ENCODE data around the gene TMEM106A.
A peak's percentile ranks its signal among the peaks of the same experiment; 100 is the strongest.

DNA sequence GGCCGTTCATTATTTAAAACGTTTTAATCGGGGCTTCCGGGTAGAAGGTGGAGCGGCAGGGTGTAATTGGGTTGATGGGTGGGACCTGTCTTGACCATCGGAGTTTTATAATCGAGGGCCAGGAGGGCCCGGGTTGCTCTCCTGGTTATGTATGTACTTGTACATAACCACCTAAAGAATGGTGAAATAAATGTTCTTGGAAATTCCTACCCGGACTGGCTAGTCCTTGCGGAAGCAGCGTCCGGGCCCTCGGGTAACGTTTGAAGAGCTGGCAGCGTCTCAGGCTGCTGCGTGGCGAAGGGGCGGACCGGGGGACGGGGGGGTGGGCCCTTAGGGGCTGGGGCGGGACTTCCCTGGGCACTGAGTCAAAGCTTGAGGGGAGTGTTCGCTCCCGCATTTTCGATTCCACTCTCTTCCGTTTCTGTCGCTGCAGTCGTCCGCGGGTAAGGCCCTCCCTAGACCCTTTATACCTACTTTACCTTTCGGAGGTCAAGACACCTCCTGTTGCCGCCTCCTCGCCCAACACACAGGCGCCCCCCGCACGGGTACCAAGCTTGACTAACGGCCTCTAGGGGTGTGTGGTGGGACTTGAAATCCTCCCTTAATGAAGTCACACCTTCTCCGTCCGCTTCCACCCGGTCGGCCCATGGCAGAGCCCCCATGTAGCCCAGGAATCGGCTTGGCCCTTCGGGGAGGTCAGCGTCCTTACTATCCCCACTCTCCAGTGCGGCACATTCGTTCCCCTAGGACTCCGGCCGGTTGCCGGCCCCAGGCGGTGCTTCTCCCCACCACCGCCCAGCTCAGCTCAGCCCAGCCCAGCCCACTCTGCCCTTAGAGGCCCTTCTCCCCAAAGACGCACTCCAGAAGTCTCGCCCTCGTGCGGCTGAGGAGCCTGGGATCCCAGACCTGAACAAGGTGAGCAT is at the start of gene TMEM106A:
- TF ChIP-seq EZH2 (IDR thresholded peaks at IDR 0.05; ENCODE audit: borderline replicate concordance, low read depth, low read length, poor library complexity, severe bottlenecking): no peak
- TF ChIP-seq, protein P1, sequence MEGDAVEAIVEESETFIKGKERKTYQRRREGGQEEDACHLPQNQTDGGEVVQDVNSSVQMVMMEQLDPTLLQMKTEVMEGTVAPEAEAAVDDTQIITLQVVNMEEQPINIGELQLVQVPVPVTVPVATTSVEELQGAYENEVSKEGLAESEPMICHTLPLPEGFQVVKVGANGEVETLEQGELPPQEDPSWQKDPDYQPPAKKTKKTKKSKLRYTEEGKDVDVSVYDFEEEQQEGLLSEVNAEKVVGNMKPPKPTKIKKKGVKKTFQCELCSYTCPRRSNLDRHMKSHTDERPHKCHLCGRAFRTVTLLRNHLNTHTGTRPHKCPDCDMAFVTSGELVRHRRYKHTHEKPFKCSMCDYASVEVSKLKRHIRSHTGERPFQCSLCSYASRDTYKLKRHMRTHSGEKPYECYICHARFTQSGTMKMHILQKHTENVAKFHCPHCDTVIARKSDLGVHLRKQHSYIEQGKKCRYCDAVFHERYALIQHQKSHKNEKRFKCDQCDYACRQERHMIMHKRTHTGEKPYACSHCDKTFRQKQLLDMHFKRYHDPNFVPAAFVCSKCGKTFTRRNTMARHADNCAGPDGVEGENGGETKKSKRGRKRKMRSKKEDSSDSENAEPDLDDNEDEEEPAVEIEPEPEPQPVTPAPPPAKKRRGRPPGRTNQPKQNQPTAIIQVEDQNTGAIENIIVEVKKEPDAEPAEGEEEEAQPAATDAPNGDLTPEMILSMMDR (conservative IDR thresholded peaks at IDR 0.05; ENCODE audit: low read depth, low read length): peak; percentile 25; the same call in 1 of the 2 replicates
